OCI-LY3 (cell line): Measurements from ENCODE around the gene C11orf24.
A peak's percentile ranks its signal among the peaks of the same experiment; 100 is the strongest.

ENCODE experiments used
- H2AFZ ChIP-seq: fragments of 200-600, 300-600 bp; shearing (Covaris generic); 2 replicates; pipeline ENCODE4 v1.6.0; 2014; ENCODE audit warnings: antibody characterized with exemption, low read depth, low read length
- H3K27ac ChIP-seq: fragments of 200-600, 300-600 bp; sonication (generic); 2 replicates; pipeline ENCODE4 v1.5.1; 2014; ENCODE audit warnings: mild to moderate bottlenecking, low read length, moderate library complexity, mixed read lengths
- H3K27me3 ChIP-seq: fragments of 200-600, 300-600 bp; sonication (generic); 2 replicates; pipeline ENCODE4 v1.6.1; 2014; ENCODE audit warnings: low read depth, low read length, mixed read lengths
- H3K36me3 ChIP-seq: fragments of 200-600, 300-600 bp; sonication (generic); replicated peaks from 2 replicates; pipeline ENCODE3; 2014; ENCODE audit warnings: low read depth, low read length, mixed read lengths
- H3K4me1 ChIP-seq: fragments of 300-600, 200-600 bp; sonication (generic); 2 replicates; pipeline ENCODE4 v1.6.1; 2014; ENCODE audit warnings: low read length, mixed read lengths
- H3K4me2 ChIP-seq: fragments of 200-600, 300-600 bp; sonication (generic); 2 replicates; pipeline ENCODE4 v1.6.1; 2014; ENCODE audit warnings: low read length, mixed read lengths
- H3K4me3 ChIP-seq: fragments of 300-600, 200-600 bp; sonication (generic); 2 replicates; pipeline ENCODE4 v1.5.1; 2014; ENCODE audit warnings: antibody characterized with exemption, mild to moderate bottlenecking, low read length, moderate library complexity
- H3K79me2 ChIP-seq: fragments of 300-600, 200-600 bp; shearing (Covaris generic); 2 replicates; pipeline ENCODE4 v1.6.1; 2014; ENCODE audit warnings: mild to moderate bottlenecking, low read length, mixed read lengths
- H3K9ac ChIP-seq: fragments of 300-600, 200-600 bp; shearing (Covaris generic); 2 replicates; pipeline ENCODE4 v1.6.0; 2014; ENCODE audit warnings: mild to moderate bottlenecking, low read length, moderate library complexity
- H3K9me3 ChIP-seq: fragments of 200-600, 300-600 bp; shearing (Covaris generic); 2 replicates; pipeline ENCODE4 v1.6.1; 2014; ENCODE audit warnings: low read length, mixed read lengths; ENCODE audit not compliant: insufficient read depth
- H4K20me1 ChIP-seq: fragments of 200-600, 300-600 bp; sonication (generic); 2 replicates; pipeline ENCODE4 v1.6.1; 2016; ENCODE audit warnings: low read length, mixed read lengths; ENCODE audit not compliant: insufficient read depth
- EZH2phosphoT487 ChIP-seq: fragments of 200-600 bp; shearing (Covaris generic); IDR thresholded peaks from 2 replicates; pipeline ENCODE4 v1.6.1; 2018; ENCODE audit warnings: antibody characterized with exemption, mixed run types, low read depth
- TF ChIP-seq, protein P1 (sequence below): fragments of 200-600, 300-600 bp; sonication (generic); IDR thresholded peaks from 2 replicates; pipeline ENCODE4 v1.5.1; 2014; ENCODE audit warnings: antibody characterized with exemption, low read length, low read depth

Gene C11orf24

DNA sequence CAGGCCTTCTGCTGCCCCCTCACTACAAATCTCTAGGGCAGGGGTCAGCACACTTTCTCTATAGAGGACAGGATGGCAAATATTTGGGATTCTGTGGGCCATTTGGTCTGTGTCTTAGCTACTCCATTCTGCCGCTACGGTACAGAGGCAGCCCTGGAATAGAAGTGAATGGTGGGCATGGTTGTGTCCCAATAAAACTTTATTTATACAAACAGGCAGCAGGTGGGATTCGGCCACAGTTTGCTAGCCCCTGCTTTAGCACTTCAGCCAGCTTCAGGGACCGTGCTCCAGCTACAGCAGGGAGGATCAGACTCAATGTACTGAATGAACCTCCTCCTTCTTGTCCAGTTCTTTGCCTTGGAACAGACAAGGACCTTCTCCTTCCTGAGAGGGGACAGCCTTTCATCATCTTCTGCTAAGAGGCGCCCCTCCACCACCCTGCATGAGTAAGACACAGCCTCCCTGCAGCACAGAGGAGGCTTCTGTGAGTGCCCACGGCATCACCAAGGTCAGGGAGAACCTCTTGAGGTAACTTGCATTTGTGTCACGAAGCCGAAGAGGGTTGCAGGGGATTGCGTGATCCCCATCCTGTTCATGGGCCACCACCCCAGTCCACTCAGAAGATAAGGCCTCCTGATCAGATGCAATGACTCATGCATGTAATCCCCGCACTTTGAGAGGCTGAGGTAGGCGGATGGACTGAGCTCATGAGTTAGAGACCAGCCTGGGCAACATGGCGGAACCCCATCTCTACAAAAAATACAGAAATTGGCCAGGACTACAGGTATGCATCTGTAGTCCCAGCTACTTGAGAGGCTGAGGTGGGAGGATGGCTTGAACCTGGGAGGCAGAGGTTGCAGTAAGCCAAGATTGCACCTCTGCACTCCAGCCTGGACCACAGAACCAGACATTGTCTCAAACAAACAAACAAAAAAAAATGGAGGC is 4.6 kb downstream of the C11orf24 start:
- no peaks in the 10 kb centered on the region for H3K9me3 ChIP-seq
- TF ChIP-seq, protein P1, sequence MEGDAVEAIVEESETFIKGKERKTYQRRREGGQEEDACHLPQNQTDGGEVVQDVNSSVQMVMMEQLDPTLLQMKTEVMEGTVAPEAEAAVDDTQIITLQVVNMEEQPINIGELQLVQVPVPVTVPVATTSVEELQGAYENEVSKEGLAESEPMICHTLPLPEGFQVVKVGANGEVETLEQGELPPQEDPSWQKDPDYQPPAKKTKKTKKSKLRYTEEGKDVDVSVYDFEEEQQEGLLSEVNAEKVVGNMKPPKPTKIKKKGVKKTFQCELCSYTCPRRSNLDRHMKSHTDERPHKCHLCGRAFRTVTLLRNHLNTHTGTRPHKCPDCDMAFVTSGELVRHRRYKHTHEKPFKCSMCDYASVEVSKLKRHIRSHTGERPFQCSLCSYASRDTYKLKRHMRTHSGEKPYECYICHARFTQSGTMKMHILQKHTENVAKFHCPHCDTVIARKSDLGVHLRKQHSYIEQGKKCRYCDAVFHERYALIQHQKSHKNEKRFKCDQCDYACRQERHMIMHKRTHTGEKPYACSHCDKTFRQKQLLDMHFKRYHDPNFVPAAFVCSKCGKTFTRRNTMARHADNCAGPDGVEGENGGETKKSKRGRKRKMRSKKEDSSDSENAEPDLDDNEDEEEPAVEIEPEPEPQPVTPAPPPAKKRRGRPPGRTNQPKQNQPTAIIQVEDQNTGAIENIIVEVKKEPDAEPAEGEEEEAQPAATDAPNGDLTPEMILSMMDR: no peak
- TF ChIP-seq EZH2phosphoT487: no peak
- H3K9ac ChIP-seq: peak overlapping the region; percentile 81
- no peaks in the 10 kb centered on the region for H4K20me1 ChIP-seq
- peaks cover 61% of the 10 kb centered on the region for H3K79me2 ChIP-seq
- peak overlapping the region; percentile 93 for H3K4me2 ChIP-seq
- peaks cover 55% of the 10 kb centered on the region for H3K36me3 ChIP-seq
- H2AFZ ChIP-seq: no peak overlapping the region
- H3K4me1 ChIP-seq: peaks cover 35% of the 10 kb centered on the region
- no peaks in the 10 kb centered on the region for H3K27me3 ChIP-seq
- H3K4me3 ChIP-seq: peak overlapping the region; percentile 67
- peak overlapping the region; percentile 96 for H3K27ac ChIP-seq

DNA sequence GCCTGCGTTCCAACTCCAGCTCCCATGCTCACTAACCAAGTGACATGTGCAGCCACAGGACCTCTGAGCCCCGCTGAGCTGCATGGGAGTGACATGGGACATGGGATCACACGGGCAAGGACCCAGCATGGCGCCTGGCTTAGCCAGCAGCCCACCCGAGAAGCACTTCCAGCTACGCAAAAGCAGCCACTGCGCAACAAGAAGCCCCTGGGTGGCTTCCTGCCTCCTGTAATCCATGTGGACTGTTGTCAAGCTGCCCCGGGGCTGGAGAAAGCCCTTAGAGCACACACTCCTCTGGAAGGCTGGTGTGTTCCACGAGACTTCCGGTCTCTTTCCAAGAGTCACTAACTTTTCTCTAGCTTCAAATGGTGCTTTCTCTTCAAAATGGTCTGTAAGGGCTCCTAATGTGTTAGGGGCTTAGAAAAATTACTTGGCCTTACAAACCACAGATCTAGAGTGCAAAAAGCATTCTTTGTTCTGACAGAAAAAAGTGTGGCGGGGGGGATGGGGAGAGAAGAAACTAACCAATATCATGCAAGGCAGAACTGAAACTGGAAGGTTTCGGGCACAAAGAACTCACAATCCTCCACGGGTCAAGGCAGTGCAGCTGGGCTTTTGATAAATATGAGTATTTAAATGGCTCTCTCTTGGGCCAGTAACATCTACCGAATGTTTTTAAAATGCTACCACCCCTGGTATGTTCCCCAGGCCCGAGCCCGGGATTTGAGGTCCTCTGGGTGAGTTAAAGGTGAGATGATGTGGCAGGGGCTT is 5.5 kb downstream of the C11orf24 start:
- H3K9ac ChIP-seq: peak overlapping the region; percentile 81
- H3K4me1 ChIP-seq: peaks cover 35% of the 10 kb centered on the region
- H3K36me3 ChIP-seq: peaks cover 64% of the 10 kb centered on the region
- H4K20me1 ChIP-seq: no peaks in the 10 kb centered on the region
- H3K4me2 ChIP-seq: peak overlapping the region; percentile 93
- no peaks in the 10 kb centered on the region for H3K27me3 ChIP-seq
- H3K9me3 ChIP-seq: no peaks in the 10 kb centered on the region
- no peak overlapping the region for H2AFZ ChIP-seq
- H3K27ac ChIP-seq: peak overlapping the region; percentile 96
- peak overlapping the region; percentile 67 for H3K4me3 ChIP-seq
- TF ChIP-seq, protein P1: no peak
- TF ChIP-seq EZH2phosphoT487: no peak
- peaks cover 56% of the 10 kb centered on the region for H3K79me2 ChIP-seq

DNA sequence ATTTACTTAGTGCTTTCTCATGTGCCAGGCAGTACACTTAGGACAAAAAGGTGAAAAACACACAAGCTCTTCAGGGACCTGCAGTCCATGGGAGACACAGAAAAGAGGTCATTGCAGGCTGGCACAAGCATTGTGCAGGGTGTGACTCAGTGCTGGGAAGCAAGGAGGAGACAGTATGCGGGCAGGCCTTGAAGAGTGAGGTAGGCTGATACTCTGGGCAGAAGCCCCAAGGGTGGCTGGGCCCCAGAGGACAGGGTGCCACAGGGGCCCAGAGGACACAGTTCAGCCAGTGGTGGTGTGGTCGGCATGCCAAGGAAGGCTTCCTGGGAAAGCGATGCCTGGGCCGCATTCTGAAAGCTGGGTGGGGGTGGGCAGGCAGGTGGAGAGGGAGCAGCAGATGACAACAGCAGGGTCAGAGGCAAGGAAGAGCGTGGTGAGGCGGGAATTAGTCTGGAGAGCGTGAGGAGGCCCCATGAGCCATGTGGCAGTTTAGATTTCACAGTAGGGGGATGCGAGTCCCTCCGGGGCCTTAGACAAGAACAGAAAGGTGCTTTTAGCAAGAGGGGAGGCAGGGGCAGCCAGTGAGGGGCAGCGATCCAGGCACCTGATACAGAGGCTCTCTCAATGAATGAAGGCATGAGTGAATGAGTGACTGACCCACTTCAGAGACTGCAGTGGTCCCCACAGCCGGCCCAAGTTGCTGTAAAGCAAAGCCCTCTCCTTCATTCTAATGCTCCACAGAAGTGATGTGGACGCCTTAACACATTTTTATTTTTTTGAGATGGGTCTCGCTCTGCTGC is 6.8 kb downstream of the C11orf24 start:
- Histone ChIP-seq H3K9ac (no peak overlapping the region), H3K9me3 (no peaks in the 10 kb centered on the region), H3K79me2 (peaks cover 43% of the 10 kb centered on the region), H2AFZ (no peak overlapping the region), H3K4me2 (no peak overlapping the region), H3K27ac (no peak overlapping the region), H4K20me1 (no peaks in the 10 kb centered on the region; the same call in 1 of the 2 replicates), H3K27me3 (no peaks in the 10 kb centered on the region), H3K4me3 (no peak overlapping the region), H3K36me3 (peaks cover 75% of the 10 kb centered on the region), H3K4me1 (peaks cover 26% of the 10 kb centered on the region)
- TF ChIP-seq EZH2phosphoT487: no peak
- TF ChIP-seq, protein P1: no peak
